ENCODE data around the gene KCNJ8. TPM values are rescaled to one million over a fixed set of nuclear protein-coding genes. Genes with fewer than 3 reads are reported as not detected.

Gene KCNJ8
- total and polyA plus RNA-seq, 2 experiments from 2014 or later = 9.4 to 11.4 TPM

DNA sequence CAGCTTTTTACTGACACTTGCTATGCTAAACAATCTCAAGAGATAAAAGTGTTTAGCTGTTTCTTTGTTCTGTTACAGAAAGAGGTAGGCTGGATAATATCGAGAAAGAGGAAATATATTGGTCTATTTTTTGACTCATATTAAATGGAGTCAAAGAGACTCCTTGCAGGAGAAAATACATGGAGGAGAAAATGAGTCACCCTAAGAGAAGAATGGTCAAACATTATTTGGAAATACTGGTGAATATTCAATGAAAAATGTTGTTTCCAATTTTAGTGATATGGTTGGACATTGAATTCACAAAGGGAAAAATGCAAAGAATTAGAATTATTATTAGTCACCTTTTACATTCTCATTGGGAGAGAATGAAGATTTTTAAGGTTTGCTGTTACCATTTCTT, 3.2 kb downstream of the KCNJ8 start:
- H3K9me3 ChIP-seq (ENCODE audit: low read depth) = no peaks in the 10 kb centered on the region
- H3K27me3 ChIP-seq = no peaks in the 10 kb centered on the region
- TF ChIP-seq, protein P1, sequence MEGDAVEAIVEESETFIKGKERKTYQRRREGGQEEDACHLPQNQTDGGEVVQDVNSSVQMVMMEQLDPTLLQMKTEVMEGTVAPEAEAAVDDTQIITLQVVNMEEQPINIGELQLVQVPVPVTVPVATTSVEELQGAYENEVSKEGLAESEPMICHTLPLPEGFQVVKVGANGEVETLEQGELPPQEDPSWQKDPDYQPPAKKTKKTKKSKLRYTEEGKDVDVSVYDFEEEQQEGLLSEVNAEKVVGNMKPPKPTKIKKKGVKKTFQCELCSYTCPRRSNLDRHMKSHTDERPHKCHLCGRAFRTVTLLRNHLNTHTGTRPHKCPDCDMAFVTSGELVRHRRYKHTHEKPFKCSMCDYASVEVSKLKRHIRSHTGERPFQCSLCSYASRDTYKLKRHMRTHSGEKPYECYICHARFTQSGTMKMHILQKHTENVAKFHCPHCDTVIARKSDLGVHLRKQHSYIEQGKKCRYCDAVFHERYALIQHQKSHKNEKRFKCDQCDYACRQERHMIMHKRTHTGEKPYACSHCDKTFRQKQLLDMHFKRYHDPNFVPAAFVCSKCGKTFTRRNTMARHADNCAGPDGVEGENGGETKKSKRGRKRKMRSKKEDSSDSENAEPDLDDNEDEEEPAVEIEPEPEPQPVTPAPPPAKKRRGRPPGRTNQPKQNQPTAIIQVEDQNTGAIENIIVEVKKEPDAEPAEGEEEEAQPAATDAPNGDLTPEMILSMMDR (IDR thresholded peaks at IDR 0.05; ENCODE audit: low read depth, low read length) = no peak
- DNase-seq (ENCODE audit: low read depth in 1 of 2, low spot score in 1 of 2) = no peak
- peaks cover 2% of the 10 kb centered on the region for H3K36me3 ChIP-seq
- no peak overlapping the region for H3K4me3 ChIP-seq
- H3K27ac ChIP-seq = no peak overlapping the region
- H3K4me1 ChIP-seq (ENCODE audit: low read depth) = peaks cover 12% of the 10 kb centered on the region

DNA sequence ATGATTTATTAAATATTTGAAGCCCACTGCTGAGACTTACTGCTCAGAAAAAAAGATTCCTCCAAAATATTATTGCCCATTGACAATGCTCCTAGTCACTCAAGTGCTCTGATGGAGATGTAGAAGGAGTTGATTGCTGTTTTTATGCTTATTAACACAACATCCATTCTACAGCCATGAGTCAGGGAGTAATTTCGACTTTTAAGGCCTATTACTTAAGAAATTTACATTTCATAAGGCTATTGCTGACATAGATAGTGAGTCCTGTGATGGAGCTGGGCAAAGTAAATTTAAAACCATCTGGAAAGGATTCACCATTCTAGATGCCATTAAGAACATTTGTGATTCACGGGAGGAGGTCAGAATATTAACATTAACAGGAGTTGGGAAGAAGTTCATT, 5.2 kb downstream of the KCNJ8 start:
- TF ChIP-seq, protein P1 (IDR thresholded peaks at IDR 0.05; ENCODE audit: low read depth, low read length) = no peak
- Histone ChIP-seq H3K4me1 (ENCODE audit: low read depth) (no peaks in the 10 kb centered on the region), H3K36me3 (peaks cover 6% of the 10 kb centered on the region), H3K27me3 (no peaks in the 10 kb centered on the region), H3K4me3 (no peak overlapping the region), H3K9me3 (ENCODE audit: low read depth) (no peaks in the 10 kb centered on the region), H3K27ac (no peak overlapping the region)
- DNase-seq (ENCODE audit: low read depth in 1 of 2, low spot score in 1 of 2) = no peak

DNA sequence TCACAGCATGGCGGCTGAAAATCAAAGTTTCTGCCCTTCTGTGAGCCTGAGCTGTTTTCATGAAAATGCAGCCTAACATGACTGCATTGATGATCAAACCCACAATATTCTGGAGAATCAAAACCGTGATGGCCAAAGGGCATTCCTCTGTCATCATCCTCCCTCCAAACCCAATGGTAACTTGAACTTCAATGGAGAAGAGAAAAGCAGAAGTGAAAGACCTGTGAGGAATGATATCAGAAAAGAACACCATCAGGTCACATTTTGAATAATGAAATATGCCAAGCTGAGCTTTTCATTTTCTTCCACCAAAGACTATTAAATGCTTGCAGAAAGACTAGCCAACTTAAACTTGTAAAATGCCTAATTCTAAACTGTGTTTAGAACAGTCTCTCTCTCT, 8.1 kb downstream of the KCNJ8 start:
- Histone ChIP-seq H3K9me3 (ENCODE audit: low read depth) (no peaks in the 10 kb centered on the region), H3K4me1 (ENCODE audit: low read depth) (no peaks in the 10 kb centered on the region), H3K27me3 (no peaks in the 10 kb centered on the region), H3K27ac (no peak overlapping the region), H3K36me3 (peaks cover 6% of the 10 kb centered on the region), H3K4me3 (no peak overlapping the region)
- no peak for DNase-seq (ENCODE audit: low read depth in 1 of 2, low spot score in 1 of 2)
- TF ChIP-seq, protein P1 (IDR thresholded peaks at IDR 0.05; ENCODE audit: low read depth, low read length) = no peak

DNA sequence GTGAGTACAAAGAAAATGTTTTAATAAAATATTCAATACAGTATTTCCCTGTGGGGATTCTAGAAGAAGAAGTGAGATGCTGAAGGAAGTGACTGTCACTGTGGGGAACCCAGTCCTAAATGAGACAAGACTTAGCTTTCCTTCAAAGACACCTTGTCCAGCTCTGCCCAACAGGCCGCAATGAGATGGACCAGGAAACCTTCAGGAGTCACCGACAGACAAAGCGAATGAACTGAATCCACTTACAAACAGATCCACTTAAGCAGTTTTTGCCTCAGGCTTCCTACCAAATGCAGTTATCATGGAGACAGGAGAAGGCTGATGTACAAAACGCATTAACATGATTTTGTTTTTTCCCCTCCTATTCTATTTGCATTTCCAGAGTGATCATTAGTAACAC, 9.6 kb downstream of the KCNJ8 start:
- Histone ChIP-seq H3K9me3 (ENCODE audit: low read depth) (no peaks in the 10 kb centered on the region), H3K27ac (no peak overlapping the region), H3K27me3 (no peaks in the 10 kb centered on the region), H3K4me3 (no peak overlapping the region), H3K36me3 (peaks cover 6% of the 10 kb centered on the region), H3K4me1 (ENCODE audit: low read depth) (no peaks in the 10 kb centered on the region)
- DNase-seq (ENCODE audit: low read depth in 1 of 2, low spot score in 1 of 2) = no peak
- TF ChIP-seq, protein P1 (IDR thresholded peaks at IDR 0.05; ENCODE audit: low read depth, low read length) = no peak

DNA sequence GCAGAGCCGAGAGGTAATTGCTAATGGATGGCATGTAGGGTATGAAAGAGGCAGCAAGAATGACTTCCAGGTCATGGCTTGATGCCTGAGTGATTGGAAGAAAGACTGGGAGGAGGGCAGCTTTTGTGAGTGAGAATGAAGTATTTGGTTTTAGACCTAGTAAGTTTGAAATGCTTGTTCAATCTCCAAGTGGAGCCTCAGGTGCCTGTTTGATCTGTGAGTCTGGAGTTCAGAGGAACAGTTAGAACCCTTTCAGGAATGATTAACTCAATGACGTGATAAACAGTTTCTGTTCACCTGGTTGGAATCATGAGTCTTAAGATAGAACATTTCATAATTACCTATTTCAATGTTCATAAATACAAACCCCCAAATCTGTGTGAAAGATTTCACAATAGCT, 10.4 kb downstream of the KCNJ8 start:
- H3K27ac ChIP-seq = no peak overlapping the region
- TF ChIP-seq, protein P1 (IDR thresholded peaks at IDR 0.05; ENCODE audit: low read depth, low read length) = no peak

DNA sequence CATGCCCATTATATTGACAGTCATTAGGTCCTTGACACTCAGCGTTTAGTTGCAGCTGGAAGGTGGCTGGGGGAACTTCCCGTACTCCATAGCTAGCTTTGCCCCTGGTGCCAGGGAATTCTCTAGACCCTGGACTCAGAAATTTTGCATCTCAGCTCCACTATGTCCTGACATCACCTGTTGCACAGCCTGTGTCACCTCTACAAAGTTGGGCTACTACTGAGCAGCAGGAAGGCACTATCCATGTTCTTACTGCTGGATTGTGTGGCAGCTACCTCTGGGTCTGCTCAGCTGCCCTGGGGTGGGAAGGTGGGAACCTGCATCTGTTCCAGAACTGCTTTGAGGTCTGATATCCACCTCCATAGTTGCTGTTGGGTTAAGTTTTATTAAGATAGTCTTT, 11.0 kb downstream of the KCNJ8 start:
- Histone ChIP-seq H3K36me3 (peaks cover 6% of the 10 kb centered on the region), H3K27ac (no peak overlapping the region), H3K27me3 (no peaks in the 10 kb centered on the region), H3K9me3 (ENCODE audit: low read depth) (no peaks in the 10 kb centered on the region), H3K4me3 (no peak overlapping the region), H3K4me1 (ENCODE audit: low read depth) (no peaks in the 10 kb centered on the region)
- DNase-seq (ENCODE audit: low read depth in 1 of 2, low spot score in 1 of 2) = no peak
- TF ChIP-seq, protein P1 (IDR thresholded peaks at IDR 0.05; ENCODE audit: low read depth, low read length) = no peak

More for the DNA sequence above, 10.4 kb downstream of the KCNJ8 start:
- H3K4me3 ChIP-seq = no peak overlapping the region
- H3K9me3 ChIP-seq (ENCODE audit: low read depth) = no peaks in the 10 kb centered on the region
- no peaks in the 10 kb centered on the region for H3K4me1 ChIP-seq (ENCODE audit: low read depth)
- H3K27me3 ChIP-seq = no peaks in the 10 kb centered on the region
- H3K36me3 ChIP-seq = peaks cover 6% of the 10 kb centered on the region
- DNase-seq (ENCODE audit: low read depth in 1 of 2, low spot score in 1 of 2) = no peak
